Measurements from ENCODE around the gene SULT1A4.
"Not testable (repeated sequence)": the region's sequence is repeated elsewhere in the genome, so short reads cannot be mapped to it uniquely, and the experiment has no call there.

GRCh38 chr16:29465985-29466824 is 6.5 kb downstream of the SULT1A4 start:
- not testable (repeated sequence) for TF ChIP-seq CTCF, EP300 (IDR thresholded peaks at IDR 0.05)

Measured in sigmoid colon (tissue), 4 donors.